ENCODE measurements around the gene AJM1. TPM values are rescaled to one million over a fixed set of nuclear protein-coding genes. Genes with fewer than 3 reads are reported as not detected.
"Not testable (repeated sequence)": the region's sequence is repeated elsewhere in the genome, so short reads cannot be mapped to it uniquely, and the experiment has no call there.

Gene AJM1
- 1.0 TPM in 2 replicates for total RNA-seq

DNA sequence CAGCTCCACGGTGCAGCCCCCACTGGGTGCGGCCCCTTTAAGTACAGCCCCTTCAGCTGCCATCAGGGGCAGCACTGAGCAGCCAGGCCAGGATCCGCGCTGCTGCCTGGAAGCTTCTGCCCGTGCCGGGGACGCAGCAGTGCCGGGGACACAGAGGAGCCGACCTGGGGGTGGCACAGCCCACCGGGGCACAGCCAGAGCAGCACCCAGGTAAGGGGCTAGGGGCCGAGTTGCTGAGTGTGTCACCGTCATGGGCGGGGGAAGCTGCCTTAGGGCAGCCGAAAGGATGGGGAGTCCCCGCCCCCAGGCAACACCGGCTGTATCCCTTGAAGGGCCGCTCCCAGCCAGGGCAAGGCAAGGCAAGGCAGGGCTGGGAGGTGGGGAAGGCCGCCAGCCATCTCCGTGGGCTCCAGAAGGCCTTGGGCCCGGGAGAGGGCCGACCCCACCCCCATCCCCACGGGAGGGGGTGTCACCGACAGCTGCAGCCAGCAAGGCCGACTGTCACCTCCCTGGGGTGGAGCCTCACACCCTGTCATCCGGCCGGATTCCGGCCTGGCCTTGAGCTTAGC, at the start of gene AJM1:
TSS of gene AJM1 (plus strand) at position 99 of the 569 bp plus-strand sequence. CDS start 1,937 bp downstream, outside the sequence.
- peak; percentile 84 for DNase-seq

DNA sequence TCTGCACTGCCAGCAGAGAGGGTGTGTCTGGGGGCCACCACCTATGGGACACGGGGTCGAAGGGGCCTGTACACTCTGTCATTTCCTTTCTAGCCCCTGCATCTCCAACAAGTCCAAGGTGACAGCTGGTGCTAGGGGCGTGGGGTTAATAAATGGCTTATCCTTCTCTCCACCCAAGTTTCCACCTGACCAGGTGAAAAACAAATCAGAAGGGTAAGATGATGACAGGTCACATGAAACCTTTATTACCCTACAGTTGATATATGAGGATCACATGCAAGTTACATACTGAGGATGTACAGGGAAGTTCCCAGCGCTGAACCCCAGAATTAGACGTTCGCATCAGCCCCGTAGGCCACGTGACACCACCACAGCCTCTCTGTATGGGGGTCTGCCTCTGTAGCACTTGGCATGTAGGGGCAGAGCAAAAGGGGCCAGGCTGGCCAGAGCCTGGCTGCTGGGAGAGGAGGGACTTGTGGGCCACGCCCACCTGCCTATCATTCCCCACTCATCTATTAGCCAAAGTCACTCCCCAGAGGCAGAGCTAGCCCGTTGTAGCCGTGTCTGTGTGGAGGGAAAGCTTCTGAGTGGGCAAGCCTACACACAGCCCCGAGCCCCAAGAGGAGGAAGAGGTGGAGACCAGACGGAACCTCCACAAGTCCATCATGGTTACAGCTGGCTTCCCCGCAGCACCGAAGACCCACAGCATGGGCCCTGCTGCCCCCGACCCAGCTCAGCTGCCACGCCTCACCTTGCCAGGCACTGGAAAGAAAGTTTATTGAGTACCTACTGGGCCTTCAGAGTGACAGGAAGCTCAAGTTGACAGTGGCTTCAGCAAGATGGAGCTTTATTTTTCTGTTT, 49.0 kb upstream of the AJM1 start:
- DNase-seq: no peak

DNA sequence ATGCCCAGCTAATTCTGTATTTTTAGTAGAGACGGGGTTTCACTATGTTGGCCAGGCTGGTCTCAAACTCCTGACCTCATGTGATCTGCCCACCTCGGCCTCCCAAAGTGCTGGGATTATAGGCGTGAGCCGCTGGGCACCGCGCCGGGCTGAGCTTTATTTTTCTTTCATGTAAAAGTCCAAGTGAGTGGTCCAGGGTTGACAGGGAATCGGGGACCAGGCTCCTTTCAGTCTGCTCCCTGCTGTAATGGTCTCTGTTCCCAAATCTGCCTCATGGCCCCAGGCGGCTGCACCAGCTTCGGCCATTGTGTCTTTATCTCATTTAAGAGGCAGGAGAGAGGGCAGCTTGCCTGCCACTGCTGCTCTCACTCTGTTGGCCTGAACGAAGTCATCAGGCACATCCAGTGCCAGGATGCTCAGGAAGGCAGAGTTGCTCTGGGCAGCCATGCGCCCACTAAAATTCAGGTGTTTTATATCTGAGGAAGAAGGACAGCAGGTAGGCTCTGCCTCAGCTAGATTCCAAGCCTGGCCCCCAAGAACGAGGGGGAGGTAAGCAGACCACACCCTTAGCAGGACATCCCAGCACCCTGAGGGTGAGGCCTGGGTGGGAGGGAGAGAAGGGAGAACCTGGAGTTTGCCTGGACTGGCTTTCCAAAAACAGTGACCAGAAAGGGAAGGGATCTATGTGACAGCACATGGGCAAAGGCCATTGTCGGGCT, 47.8 kb upstream of the AJM1 start:
- no peak for DNase-seq

DNA sequence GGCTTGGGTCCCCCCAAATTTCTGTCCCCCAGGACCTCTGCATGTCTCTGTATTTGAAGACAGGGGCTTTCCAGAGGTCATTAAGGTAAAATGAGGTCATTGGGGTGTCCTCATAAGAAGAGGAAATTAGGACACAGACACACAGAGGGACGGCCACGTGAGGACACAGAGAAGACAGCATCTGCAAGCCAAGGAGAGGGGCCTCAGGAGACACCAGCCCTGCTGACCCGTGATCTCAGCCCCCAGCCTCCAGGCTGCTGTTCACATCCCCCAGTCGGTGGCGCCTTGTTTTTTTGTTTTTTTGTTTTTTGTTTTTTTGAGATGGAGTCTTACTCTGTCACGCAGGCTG, 47.3 kb upstream of the AJM1 start:
- DNase-seq: no peak

DNA sequence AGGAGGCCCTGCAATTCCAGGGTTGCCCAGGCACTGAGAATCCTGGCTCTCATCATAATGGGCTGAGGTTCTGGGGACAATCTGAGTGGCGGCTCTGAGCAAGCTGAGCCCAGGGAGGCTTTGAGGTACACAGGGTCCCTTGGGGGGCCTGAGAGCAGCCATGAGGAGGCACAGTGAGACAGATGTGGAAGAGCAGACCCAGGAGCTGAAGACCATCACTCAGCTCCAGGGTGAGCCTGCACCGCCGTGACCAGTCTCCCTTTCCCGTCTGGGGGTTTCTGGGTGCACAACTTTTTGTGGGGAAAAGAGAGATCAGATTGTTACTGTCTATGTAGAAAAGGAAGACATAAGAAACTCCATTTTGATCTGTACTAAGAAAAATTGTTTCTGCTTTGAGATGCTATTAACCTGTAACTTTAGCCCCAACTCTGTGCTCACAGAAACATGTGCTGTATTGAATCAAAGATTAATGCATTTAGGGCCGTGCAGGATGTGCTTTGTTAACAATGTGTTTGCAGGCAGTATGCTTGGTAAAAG, 46.0 kb upstream of the AJM1 start, which contains the start of gene CCDC183:
TSS of gene CCDC183 (plus strand) at position 101 of the 537 bp plus-strand sequence. CDS start at position 161, 60 bp downstream.
- no peak for DNase-seq

DNA sequence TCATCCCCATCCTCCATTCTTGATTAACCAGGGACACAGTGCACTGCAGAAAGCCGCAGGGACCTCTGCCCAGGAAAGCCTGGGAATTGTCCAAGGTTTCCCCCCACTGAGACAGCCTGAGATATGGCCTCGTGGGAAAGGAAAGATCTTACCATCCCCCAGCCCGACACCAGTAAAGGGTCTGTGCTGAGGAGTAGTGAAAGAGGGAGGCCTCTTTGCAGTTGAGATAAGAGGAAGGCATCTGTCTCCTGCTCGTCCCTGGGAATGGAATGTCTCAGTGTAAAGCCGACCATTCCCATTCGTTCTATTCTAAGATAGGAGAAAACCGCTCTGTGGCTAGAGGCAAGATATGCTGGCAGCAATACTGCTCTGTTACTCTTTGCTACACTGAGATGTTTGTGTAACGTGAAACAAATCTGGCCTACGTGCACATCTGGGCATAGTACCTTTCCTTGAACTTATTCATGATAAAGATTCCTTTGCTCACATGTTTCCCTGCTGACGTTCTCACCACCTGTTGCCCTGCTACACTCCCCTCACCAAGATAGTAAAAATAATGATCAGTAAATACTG, 45.4 kb upstream of the AJM1 start:
- not testable (repeated sequence) for DNase-seq

DNA sequence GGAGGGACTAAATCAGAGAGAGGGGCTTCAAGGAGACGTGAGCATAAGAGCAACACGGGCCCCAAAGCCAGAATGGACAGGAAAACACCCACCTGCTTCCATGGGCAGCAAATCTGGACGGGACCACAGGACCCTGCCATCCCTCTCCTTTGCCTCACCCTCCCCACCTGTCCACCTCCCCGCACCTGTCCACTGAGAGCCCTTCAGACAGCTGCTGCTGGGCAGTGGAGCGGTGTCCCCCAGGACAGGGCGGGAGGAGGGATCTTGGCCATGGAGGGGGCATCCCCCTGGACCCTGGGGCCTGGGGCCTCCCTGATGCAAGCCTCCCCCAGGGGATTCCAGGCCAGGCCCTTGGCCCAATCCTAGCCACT, 43.6 kb upstream of the AJM1 start:
- no peak for DNase-seq

DNA sequence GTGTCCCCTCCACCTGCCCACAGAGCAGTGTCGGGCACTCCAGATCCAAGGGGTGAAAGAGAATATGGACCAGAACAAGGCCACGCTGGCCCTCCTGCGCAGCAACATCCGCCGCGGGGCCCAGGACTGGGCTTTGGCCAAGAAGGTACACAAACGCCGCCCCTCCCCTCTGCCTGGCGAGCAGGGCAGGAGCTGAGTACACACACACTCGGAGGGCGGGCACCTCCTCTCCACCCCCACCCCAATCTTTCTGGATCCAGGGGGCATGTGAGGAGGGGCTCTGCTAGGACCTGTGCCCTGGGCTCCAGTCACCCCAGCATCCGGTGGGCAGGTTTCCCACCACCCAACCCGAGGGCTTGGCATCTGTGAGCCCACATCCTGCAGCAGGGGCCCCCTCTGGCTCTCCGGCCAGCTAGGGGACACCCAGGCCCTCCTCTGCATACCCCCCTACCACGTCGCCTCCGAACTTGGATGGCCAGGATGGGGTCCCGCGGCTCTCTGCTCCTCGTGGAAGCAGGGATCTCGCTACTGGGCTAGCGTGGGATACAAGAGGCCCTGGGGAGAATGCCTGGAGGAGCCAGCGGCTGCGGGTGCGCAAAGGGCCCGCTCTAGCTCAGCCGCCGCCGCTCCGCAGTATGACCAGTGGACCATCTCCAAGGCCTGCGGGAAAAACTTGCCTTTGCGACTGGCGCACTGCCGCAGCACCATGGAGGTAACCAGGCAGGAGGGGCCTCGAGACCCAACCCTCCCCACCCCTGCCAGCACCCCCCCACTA, 43.0 kb upstream of the AJM1 start:
- DNase-seq: no peak

DNA sequence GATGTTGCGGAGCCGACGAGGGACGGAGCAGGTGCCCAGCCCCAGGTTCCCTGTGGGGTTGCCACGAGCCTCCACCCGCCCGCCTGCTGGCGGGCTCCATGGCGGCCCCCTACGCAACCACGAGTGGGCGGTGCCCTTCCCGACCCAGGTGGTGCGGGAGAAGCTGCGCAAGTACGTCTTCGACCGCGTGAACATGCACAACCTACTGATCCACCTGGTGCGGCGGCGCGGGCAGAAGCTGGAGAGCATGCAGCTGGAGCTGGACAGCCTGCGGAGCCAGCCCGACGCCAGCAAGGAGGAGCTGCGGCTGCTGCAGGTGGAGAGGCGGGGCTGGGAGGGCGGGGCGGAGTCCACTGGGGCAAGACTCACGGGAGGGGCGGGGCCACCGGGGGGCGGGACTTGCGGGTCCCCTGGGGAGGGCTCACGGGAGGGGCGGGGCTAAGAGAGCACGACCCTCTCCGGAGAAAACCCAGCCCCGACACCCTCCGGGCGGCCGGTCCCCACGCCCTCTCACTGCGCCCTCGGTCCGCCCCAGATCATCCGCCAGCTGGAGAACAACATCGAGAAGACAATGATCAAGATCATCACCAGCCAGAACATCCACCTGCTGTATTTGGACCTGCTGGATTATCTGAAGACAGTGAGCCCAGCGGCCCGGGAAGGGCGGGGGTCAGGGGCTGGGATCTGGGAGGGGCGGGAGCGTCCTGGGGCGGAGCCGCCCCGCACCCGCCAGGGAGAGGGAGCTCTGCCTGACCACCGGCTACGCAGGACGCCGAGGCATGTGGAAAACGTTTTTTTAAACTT, 42.2 kb upstream of the AJM1 start:
- peak; percentile 58 for DNase-seq

DNA sequence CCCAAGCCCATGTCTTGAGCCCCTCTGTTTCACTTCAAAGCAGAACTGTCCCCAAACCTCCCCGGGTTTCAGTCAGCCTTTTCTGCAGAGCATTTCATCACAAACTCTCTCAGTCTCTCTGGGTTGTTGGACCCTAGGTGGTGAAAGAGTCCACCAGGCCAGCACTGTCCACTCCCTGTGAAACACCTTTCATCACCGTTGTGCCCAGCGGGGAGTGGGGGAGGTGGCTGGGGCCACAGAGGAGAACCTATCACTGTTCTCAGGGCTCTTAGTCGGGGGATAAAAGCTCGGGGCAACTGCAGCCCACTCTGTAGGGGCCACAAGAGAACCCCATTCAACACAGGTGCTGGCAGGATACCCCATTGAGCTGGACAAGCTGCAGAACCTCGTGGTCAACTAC, 40.0 kb upstream of the AJM1 start:
- no peak for DNase-seq

DNA sequence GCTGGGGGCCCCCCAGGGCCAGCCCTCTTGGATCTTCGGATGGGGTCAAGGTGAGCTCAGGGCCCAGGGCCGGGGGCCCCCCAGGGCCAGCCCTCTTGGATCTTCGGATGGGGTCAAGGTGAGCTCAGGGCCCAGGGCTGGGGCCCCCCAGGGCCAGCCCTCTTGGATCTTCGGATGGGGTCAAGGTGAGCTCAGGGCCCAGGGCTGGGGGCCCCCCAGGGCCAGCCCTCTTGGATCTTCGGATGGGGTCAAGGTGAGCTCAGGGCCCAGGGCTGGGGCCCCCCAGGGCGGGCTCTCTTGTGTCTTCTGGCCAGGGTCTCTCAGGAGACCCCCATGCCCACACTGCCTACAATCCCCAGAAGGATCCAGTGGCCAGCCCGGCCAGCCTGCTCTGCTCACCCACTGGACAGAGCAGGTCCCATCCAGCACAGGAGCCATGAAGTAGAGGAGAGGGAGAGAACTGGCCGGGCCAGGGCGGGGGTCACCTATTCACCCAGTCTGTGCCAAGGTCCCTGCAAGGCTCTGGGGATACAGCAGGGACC, 39.2 kb upstream of the AJM1 start:
- DNase-seq: not testable (repeated sequence)

DNA sequence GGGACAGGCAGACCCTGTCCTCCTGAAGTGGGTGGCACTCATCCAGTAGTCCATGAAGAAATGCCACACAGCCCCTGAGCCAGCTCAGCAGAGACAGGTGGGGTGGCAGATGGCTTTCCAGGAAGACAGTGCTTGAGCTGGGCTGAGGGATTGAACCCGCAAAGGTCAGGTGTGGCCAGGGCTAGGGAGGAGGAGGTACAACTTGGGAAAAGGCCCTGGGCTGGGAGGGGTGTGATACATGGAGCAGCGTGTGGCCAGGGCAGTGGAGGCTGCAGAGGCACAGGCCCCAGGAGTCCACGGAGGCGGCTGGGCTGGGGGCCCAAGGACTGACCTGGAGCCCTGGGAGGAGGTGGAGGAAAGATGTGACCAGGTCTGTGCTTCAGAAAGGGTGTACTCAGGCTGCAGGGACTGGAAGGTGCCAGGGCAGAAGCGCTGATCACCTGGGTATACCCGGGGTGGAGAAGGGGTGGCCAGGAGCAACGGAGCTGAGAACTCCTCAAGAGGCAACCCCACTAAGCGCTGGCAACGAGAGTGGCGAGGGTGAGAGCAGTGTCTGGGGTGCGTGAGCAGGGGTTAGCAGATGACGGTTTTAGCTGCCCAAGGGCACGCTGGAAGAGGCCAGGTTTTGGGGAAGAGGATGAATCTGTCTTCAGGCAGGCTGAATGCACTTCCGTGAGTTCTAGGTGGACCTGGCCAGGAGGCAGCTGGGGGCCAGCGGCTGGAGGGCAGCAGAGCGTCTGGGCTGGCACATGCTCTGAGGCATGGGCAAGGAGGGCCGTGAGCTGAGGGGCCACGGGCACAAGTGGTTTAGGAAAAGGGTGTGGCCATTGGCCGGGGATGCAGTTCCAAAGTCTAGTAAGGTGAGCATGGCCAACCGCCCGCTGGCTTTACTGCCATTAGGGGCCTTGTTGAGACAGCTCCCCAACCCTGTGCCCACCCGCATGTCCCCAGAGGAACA, 38.4 kb upstream of the AJM1 start:
- DNase-seq: no peak

DNA sequence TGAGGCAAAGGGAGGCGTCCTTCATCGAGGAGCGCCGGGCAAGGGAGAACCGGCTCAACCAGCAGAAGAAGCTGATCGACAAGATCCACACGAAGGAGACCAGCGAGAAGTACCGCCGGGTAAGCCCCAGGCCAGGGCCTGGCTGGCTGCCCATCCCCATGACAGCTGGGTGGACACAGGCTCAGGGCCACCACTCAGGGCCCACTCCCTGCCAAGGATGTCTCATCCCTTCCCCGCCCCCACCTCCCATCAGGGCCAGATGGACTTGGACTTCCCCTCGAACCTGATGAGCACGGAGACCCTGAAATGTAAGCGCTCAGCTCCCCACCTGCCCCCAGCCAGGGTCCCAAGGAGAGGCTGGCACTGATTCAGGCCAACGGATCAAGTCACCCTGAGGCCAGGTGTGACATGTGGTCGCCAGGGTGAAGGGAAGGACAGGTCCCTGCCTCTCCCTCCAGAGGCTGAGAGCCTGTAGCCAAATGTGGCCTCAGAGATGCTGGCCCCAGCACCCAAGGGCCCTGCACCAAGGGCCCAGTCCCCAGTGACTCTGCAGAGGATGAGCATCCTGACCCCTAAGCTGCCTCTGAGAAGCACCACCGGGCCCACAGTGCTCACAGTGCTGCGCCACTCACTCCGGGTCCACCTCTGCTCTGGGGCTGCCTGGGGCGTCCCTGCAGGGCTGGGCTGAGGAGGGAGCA, 37.6 kb upstream of the AJM1 start:
- no peak for DNase-seq

DNA sequence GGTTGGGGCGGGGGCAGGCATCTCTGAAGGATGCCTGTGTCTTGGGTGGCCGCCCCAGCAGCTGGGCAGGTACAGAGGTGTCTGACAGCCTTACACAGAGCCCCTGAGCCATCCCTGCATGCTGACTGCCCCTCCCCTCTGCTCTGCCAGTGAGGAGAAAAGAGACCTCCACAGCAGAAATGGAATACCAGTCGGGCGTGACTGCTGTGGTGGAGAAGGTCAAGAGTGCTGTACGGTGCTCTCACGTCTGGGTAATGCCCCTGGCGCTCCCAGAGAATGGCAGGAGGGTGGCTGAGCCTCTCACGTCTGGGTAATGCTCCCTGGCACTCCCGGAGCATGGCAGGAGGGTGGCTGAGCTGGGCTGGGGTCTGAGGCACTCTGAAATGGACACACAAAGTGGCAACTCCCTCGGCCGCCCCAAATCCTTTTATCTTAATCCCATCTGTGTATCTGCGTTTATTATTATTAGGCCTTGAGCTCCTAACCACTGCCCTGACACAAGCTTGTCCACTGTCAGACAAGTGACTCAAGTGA, 37.0 kb upstream of the AJM1 start:
- no peak for DNase-seq

DNA sequence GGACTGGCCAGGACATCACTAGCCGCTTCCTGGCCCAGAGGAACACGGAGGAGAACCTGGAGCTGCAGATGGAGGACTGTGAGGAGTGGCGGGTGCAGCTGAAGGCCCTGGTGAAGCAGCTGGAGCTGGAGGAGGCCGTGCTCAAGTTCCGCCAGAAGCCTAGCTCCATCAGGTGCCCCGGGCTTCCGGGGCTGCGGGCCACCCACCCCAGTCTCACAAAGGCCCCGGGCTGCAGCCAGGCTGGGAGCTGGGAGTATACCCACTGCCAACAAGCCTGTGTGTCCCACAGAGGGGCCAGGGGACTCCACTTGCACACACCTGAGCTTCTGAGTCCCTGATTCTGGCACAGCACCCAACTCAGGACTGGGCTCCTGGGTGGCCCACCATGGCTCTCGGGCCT, 36.2 kb upstream of the AJM1 start:
- DNase-seq: no peak

DNA sequence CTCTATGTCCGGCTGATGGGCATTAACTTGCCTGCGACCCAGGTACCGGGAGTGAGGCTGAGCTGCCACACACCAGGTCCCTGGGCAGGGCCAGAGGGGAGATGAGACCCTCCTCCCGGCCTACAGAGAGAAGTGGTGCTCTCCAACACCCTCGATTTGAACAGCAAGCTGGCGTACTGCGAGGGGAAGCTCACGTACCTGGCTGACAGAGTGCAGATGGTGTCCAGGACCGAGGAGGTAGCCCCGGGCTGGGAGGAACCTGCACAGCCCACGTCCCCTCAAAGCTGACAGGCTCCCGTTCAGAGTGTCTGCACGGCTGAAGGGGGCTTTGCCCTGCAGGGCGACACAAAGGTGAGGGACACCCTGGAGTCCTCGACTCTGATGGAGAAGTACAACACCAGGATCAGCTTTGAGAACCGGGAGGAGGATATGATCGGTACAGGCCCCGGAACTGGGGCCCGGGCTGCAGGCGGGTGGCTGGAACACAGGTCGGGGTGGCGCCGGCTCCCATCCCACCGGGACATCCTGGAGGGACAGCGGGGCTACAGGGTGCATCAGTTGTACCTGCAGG, 35.6 kb upstream of the AJM1 start:
- DNase-seq: no peak

DNA sequence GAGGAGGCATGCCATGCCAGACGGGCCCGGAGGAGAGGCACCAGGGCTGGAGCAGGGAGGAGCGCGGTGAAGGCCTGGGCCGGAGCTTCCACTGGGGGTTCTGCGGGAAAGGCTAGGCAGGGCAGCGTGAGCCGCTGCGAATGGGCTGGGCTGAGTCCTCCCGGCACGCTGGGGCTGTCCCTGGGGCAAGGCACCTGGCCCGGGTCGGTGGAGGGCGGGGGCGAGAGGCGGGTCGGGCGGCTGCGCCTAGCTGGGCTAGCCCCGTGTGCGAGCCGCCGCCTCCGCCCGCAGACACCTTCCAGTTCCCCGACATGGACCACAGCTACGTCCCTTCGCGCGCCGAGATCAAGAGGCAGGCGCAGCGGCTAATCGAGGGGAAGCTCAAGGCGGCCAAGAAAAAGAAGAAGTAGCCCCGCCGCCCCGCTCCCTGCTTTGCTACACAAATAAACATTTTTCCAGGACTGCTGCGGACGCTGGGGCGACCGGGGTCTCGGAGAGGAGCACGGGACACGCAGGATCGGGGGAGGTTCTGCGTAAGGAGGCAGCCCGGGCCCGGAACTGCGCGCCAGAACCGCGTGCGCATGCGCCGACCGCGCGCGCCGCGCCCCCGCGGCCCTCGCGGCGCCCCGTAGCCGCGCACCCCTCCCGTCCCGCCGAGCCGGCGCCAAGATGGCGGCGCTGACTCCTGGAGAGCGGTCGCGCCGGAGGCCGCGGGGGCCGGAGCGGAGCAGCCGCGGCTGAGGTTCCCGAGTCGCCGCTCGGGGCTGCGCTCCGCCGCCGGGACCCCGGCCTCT, 34.8 kb upstream of the AJM1 start, which contains the start of gene RABL6:
TSS of gene RABL6 (plus strand) at position 668 of the 794 bp plus-strand sequence. CDS start 249 bp downstream, outside the sequence.
- peak; percentile 82 for DNase-seq

Data from dermis blood vessel endothelial cell (primary cell).